Lower leg skin (tissue), 4 donors: Measurements from ENCODE around the gene TRMT10C. TPM values are rescaled to one million over a fixed set of nuclear protein-coding genes. Genes with fewer than 3 reads are reported as not detected.
A peak's percentile ranks its signal among the peaks of the same experiment; 100 is the strongest.

Source experiments
- DNase-seq, 2 donors: peaks; one replicate each; pipeline ENCODE4 v3.0.0-alpha.2; 2019; ENCODE audit warnings: low spot score in 2 of 2
- H3K4me3 ChIP-seq: fragments of 200-600 bp; sonication (generic); 2 replicates; pipeline ENCODE4 v1.5.1; 2017; ENCODE audit warnings: mild to moderate bottlenecking, low read depth; ENCODE audit not compliant: poor library complexity, severe bottlenecking
- CTCF ChIP-seq, 3 donors: fragments of 450-650 bp; IDR thresholded peaks; one replicate each; pipeline ENCODE4 v1.5.1; 2016; ENCODE audit warnings: antibody characterized with exemption in 3 of 3, mild to moderate bottlenecking in 3 of 3, moderate library complexity in 2 of 3
- POLR2A ChIP-seq, 2 donors: fragments of 450-650 bp; IDR thresholded peaks; one replicate each; pipeline ENCODE4 v1.6.1; 2016 to 2017; ENCODE audit warnings: antibody characterized with exemption in 2 of 2, mild to moderate bottlenecking in 1 of 2, moderate library complexity in 1 of 2
- WGBS, 2 donors: methylation state at CpG; one replicate each; pipeline ENCODE4 v1.1.5; 2018; 5-methylcytosine and 5-hydroxymethylcytosine counted together
- intact Hi-C: fragments of 100-400 bp; cut with DNase I; formaldehyde crosslinking; loops from one replicate; pipeline ENCODE4 v1.15.0; 2023; ENCODE audit warnings: low total_unique reads
- total RNA-seq, 4 donors: library from RNA; depleted of rRNA; stranded (reverse); fragments of >200 nt; gene quantifications; one replicate each; pipeline ENCODE4 v1.1.0, GENCODE V29; 2016

TRMT10C gene
- total RNA-seq: 10 to 100 TPM; 14.3 to 22.3 (median 20.4) TPM

DNA sequence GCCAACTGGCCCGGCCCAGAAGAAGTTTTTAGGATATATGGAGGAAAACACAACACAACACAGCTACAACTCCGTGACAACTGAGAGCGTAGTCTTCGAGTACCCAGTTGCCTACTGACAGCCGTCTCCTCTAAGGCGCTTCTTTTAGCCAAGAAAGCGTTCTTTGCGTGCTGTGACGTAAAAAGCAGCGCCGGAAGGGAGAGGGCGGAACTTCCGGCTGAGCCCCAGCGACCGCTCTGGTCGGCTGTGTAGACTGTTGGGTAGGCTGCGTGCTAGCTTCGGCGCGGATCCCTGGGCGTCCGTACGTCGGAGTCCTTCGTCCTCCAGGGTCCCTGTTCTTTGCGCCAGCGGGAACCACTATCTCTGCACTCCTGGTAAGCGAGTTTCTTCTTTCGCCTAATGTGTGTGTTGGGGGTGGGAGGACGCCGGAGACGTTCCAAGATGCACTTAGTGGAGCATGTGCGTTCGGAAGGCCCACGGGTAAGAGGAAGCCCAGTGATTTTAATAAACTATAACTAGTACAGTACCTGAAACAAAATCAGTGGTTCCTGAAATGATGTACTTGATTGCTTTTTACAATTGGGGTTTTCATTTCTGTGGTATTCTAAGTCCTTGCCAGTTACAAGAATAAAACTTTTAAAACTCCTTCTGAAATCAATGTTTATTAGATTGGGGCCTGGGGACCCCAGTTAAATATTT, at the start of gene TRMT10C:
TRMT10C (plus strand) TSS at position 239 of the 699 bp plus-strand sequence. CDS start 2,914 bp downstream, outside the sequence.
- intact Hi-C loops: no loop called here
- TF ChIP-seq CTCF (IDR thresholded peaks at IDR 0.05) (no peak), POLR2A (IDR thresholded peaks at IDR 0.05) (no peak)
- WGBS, 2 donors: 0 to 1% methylated on average over 27 to 31 of the region's 35 CpGs

GRCh38 chr3:101512396-101512645, 49.3 kb upstream of the TRMT10C start:
- peak overlapping the region; percentile 90 for H3K4me3 ChIP-seq
- DNase-seq: no peak
- WGBS, 2 donors: 1 to 2% methylated on average over 9 of the region's 9 CpGs
- no peak for TF ChIP-seq CTCF (IDR thresholded peaks at IDR 0.05)
- no peak for TF ChIP-seq POLR2A (IDR thresholded peaks at IDR 0.05)
- intact Hi-C loops: no loop called here

More for the DNA sequence above, at the start of gene TRMT10C:
- DNase-seq: peak; percentile 91 to 98
- H3K4me3 ChIP-seq: peak within 1 kb of the TSS; percentile 91

DNA sequence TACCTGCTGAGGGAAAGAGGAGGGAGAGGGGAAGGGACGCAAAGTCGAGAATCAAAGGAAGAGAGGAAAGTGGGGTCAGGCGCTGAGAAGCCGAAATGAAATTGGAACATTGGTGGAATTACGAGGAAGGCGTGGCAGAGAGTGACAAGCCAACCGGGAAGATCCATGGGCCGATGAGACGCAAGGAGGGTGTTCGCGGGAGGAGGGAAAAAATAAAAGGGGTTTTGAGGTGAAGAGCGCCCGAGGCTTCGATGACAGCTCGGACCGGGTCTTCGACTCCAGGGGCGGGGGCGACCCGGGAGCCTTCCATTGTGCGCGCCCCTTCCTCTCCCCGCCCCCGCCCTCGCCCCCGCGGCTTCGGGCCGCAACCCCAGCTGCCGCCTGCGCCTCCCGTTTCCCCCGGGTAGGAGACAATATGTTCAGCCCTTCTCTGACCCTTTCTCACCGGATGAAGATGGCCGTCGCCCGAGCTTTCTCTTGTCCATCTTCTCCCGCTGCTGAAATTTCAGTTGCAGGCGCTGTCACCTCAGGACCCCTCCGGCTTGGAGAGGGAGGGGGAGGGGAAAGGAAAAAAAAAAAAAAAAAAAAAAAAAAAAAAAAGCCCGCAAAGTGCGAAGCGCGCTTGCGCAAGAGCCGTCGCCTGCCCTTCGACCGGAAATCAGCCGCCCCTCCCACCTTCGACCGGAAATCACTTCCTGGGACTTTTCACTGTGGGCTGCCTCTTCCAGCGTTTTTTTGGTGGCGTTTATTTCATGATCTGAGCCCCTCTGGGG, 48.8 kb upstream of the TRMT10C start, which contains the start of gene SENP7:
SENP7 (minus strand) TSS at position 567 of the 773 bp plus-strand sequence; CDS start at position 485, 82 bp downstream.
- H3K4me3 ChIP-seq: peak within 1 kb of the TSS; percentile 90
- WGBS, 2 donors: 0% methylated on average over 44 to 53 of the region's 54 CpGs
- intact Hi-C loops: no loop called here
- DNase-seq: peak; percentile 78 to 96
- TF ChIP-seq POLR2A (IDR thresholded peaks at IDR 0.05): no peak
- TF ChIP-seq CTCF (IDR thresholded peaks at IDR 0.05): no peak

DNA sequence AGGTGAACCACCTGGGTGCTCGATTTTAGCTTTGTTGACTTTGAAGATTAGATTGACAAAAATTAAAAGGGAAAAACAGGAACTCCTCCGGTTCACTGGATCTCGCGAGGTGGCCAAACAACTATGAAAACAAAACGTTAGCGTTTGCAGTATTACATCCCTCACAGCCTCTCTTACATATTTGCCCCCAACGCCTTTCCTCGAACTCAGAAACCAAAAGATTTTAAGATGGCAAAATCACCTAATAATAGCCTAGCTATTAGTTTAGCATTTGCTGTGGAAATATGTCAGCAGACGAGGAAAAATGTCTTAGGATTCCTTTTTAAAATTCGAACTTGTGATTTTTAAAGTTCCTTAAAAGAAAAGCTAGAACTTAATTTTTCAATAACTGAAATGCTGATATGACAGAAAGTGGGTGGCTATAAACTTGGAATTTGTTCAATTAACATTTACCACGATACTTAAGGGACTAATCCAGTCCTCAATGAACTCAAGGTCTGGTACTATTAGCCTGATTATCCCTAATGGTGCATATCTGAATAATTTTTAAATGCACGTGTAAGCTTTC, 48.2 kb upstream of the TRMT10C start:
- TF ChIP-seq CTCF (IDR thresholded peaks at IDR 0.05) (no peak), POLR2A (IDR thresholded peaks at IDR 0.05) (no peak)
- intact Hi-C loops: no loop called here
- no peak for DNase-seq
- peak overlapping the region; percentile 90 for H3K4me3 ChIP-seq
- 13% methylated on average over 12 of the region's 12 CpGs for WGBS, 2 donors

GRCh38 chr3:101518421-101518871, 43.2 kb upstream of the TRMT10C start:
- no peak for TF ChIP-seq CTCF (IDR thresholded peaks at IDR 0.05)
- TF ChIP-seq POLR2A (IDR thresholded peaks at IDR 0.05): no peak
- WGBS, 2 donors: 51 to 75% methylated on average over 3 of the region's 3 CpGs
- DNase-seq: no peak
- no peak overlapping the region for H3K4me3 ChIP-seq
- intact Hi-C loops: no loop called here
